Mucosa of descending colon (tissue), 3 donors: ENCODE measurements around the gene NUDT22. TPM values are rescaled to one million over a fixed set of nuclear protein-coding genes. Genes with fewer than 3 reads are reported as not detected.
A peak's percentile ranks its signal among the peaks of the same experiment; 100 is the strongest.

Source experiments
- ATAC-seq: fragments of 200-7000 bp; cut with Tn5 transposase; one replicate; pipeline ENCODE4 v1.9.1; 2020; ENCODE audit warnings: mild to moderate bottlenecking, moderate library complexity
- DNase-seq, 3 donors: peaks; one replicate each; pipeline ENCODE4 v3.0.0-alpha.2; 2020
- H3K36me3 ChIP-seq: fragments of 200-600 bp; one replicate; pipeline ENCODE4 v1.8.0; 2021; ENCODE audit warnings: low read depth, mild to moderate bottlenecking
- H3K4me1 ChIP-seq: fragments of 200-600 bp; one replicate; pipeline ENCODE4 v1.8.0; 2021; ENCODE audit warnings: low read depth, mild to moderate bottlenecking
- H3K4me3 ChIP-seq: fragments of 200-600 bp; one replicate; pipeline ENCODE4 v1.8.0; 2021; ENCODE audit warnings: mild to moderate bottlenecking
- H3K9me3 ChIP-seq: fragments of 200-600 bp; one replicate; pipeline ENCODE4 v1.8.0; 2021; ENCODE audit warnings: mild to moderate bottlenecking
- CTCF ChIP-seq: fragments of 200-600 bp; IDR thresholded peaks from one replicate; pipeline ENCODE4 v1.8.0; 2022; ENCODE audit warnings: antibody characterized with exemption, mild to moderate bottlenecking
- intact Hi-C, 2 donors: fragments of 100-400 bp; cut with DNase I in 1 of 2; cut with micrococcal nuclease in 1 of 2; formaldehyde crosslinking; loops; one replicate each; pipeline versions ENCODE4 v1.11.0 to v1.11.1; 2022; cut with DNase I, micrococcal nuclease
- total RNA-seq, 3 donors: library from RNA; stranded (reverse); fragmentation: NEBNext Ultra II Directional in 2 of 3; extraction: Animal tissue kit (Norgen Biotek cat#: 25700) in 2 of 3; gene quantifications; one replicate each; pipeline versions ENCODE4 v1.2.1 to v1.2.4, GENCODE V29; 2021 to 2023
- donor health status: DM: no; HTN: no; CAD: no; lungs with moderate emphysema.
- donor health status: DM: no; HTN: no; CAD: no.
- donor health status: DM: no; HTN: yes; CAD: no.

Gene NUDT22
- total RNA-seq, 3 donors from 2014 or later = 81.6 to 137 (median 119) TPM

GRCh38 chr11:64268893-64269539, 42.9 kb downstream of the NUDT22 start:
- DNase-seq (peak; percentile 74 to 87 (median 83)), ATAC-seq (peak; percentile 21)
- H3K4me3 ChIP-seq = peak overlapping the region; percentile 46

GRCh38 chr11:64269540-64270220, 43.6 kb downstream of the NUDT22 start:
- Histone ChIP-seq H3K4me1 (peaks cover 35% of the 10 kb centered on the region), H3K4me3 (peak overlapping the region; percentile 46), H3K36me3 (peaks cover 4% of the 10 kb centered on the region), H3K9me3 (no peaks in the 10 kb centered on the region)
- ATAC-seq (peak; percentile 81), DNase-seq (peak; percentile 97 to 98 (median 98))
- intact Hi-C loops = no loop called here
- no peak for TF ChIP-seq CTCF

More at GRCh38 chr11:64268893-64269539, 42.9 kb downstream of the NUDT22 start:
- peaks cover 32% of the 10 kb centered on the region for H3K4me1 ChIP-seq
- intact Hi-C loops = no loop called here
- H3K9me3 ChIP-seq = no peaks in the 10 kb centered on the region
- TF ChIP-seq CTCF = no peak
- H3K36me3 ChIP-seq = peaks cover 4% of the 10 kb centered on the region

GRCh38 chr11:64275031-64275800, 49.1 kb downstream of the NUDT22 start:
- no peak for ATAC-seq
- Histone ChIP-seq H3K9me3 (no peaks in the 10 kb centered on the region), H3K4me1 (peaks cover 33% of the 10 kb centered on the region), H3K36me3 (no peaks in the 10 kb centered on the region), H3K4me3 (no peak overlapping the region)
- no peak for TF ChIP-seq CTCF
- intact Hi-C loops = no loop called here
- DNase-seq = peak in 1 of 3 donors; percentile 47

GRCh38 chr11:64275841-64276240, 49.8 kb downstream of the NUDT22 start:
- no peak for ATAC-seq

More at GRCh38 chr11:64275841-64276240, 49.8 kb downstream of the NUDT22 start:
- Histone ChIP-seq H3K4me1 (peaks cover 33% of the 10 kb centered on the region), H3K36me3 (no peaks in the 10 kb centered on the region), H3K9me3 (no peaks in the 10 kb centered on the region), H3K4me3 (no peak overlapping the region)
- intact Hi-C loops = no loop called here
- TF ChIP-seq CTCF = no peak
- no peak for DNase-seq
